Measurements from ENCODE around the gene ACAP1.

Gene ACAP1

GRCh38 chr17:7341842-7342241 is 5.5 kb downstream of the ACAP1 start:
- Histone ChIP-seq H3K27ac (no peak overlapping the region), H3K9me3 (replicated peaks in 1 of 11) (no peaks in the 10 kb centered on the region), H3K4me1 (peaks cover 26 to 47% (median 35%) of the 10 kb centered on the region in 10 experiments), H3K4me2 (no peak overlapping the region), H3K4me3 (no peak overlapping the region), H3K27me3 (no peaks in the 10 kb centered on the region), H3K9ac (no peak overlapping the region), H4K20me1 (peaks cover 0 to 80% (median 0%) of the 10 kb centered on the region in 11 experiments; a peak in 8 of 22 replicates), H3K36me3 (peaks cover 5 to 77% (median 37%) of the 10 kb centered on the region in 11 experiments; a peak in 19 of 22 replicates)
- no peak for TF ChIP-seq Cebpa-rat (IDR thresholded peaks at IDR 0.05)

DNA sequence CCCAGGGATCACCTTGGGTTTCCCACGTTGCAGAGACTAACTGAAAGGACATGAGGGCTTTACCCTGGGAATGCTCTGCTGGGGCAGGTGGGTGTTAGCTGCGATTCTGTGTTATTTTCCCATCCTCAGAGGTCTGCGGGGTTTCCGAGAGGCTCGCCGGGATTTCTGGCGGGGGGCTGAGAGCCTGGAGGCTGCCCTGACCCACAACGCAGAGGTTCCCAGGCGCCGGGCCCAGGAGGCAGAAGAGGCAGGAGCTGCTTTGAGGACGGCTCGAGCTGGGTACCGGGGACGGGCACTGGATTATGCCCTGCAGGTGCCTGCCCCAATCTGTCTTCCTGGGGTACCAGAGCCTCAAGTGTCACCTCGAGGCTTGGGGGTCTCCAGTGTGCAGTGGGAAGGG is 6.9 kb downstream of the ACAP1 start:
- Histone ChIP-seq H3K9ac (peak overlapping the region in 6 of 11 experiments; percentile 13 to 51 (median 31); a peak in 6 of 22 replicates), H3K9me3 (replicated peaks in 1 of 11) (no peaks in the 10 kb centered on the region), H4K20me1 (peaks cover 0 to 87% (median 0%) of the 10 kb centered on the region in 11 experiments; a peak in 8 of 22 replicates), H3K27ac (no peak overlapping the region), H3K4me1 (peaks cover 12 to 33% (median 22%) of the 10 kb centered on the region in 10 experiments), H3K36me3 (peaks cover 9 to 88% (median 49%) of the 10 kb centered on the region in 11 experiments; a peak in 19 of 22 replicates), H3K4me2 (no peak overlapping the region; a peak in 1 of 22 replicates), H3K27me3 (no peaks in the 10 kb centered on the region), H3K4me3 (no peak overlapping the region)
- no peak for TF ChIP-seq Cebpa-rat (IDR thresholded peaks at IDR 0.05)

GRCh38 chr17:7346761-7347614 is 10.7 kb downstream of the ACAP1 start:
- Histone ChIP-seq H3K4me3 (no peak overlapping the region), H3K36me3 (peaks cover 5 to 60% (median 41%) of the 10 kb centered on the region in 11 experiments; a peak in 18 of 22 replicates), H3K9me3 (replicated peaks in 1 of 11) (no peaks in the 10 kb centered on the region), H3K4me2 (no peak overlapping the region), H3K9ac (peak overlapping the region in 3 of 11 experiments; percentile 8 to 18 (median 15); a peak in 2 of 22 replicates), H3K27ac (no peak overlapping the region), H4K20me1 (peaks cover 0 to 73% (median 0%) of the 10 kb centered on the region in 11 experiments; a peak in 8 of 22 replicates), H3K27me3 (no peaks in the 10 kb centered on the region), H3K4me1 (peaks cover 14 to 35% (median 20%) of the 10 kb centered on the region in 10 experiments)
- TF ChIP-seq Cebpa-rat (IDR thresholded peaks at IDR 0.05) = no peak

- H3K4me1 ChIP-seq = peaks cover 22 to 42% (median 28%) of the 10 kb centered on the region in 10 experiments
- H3K27ac ChIP-seq = no peak overlapping the region
- no peaks in the 10 kb centered on the region for H3K9me3 ChIP-seq (replicated peaks in 1 of 11)
- H3K9ac ChIP-seq = peak overlapping the region in 5 of 11 experiments; percentile 8 to 24 (median 15); a peak in 6 of 22 replicates
- H3K4me2 ChIP-seq = no peak overlapping the region
- no peaks in the 10 kb centered on the region for H3K27me3 ChIP-seq
- peaks cover 0 to 51% (median 36%) of the 10 kb centered on the region in 11 experiments; a peak in 16 of 22 replicates for H3K36me3 ChIP-seq
- TF ChIP-seq Cebpa-rat (IDR thresholded peaks at IDR 0.05) = no peak
- H3K4me3 ChIP-seq = no peak overlapping the region
- H4K20me1 ChIP-seq = peaks cover 0 to 73% (median 0%) of the 10 kb centered on the region in 11 experiments; a peak in 8 of 22 replicates
Measured at GRCh38 chr17:7347630-7348477, 11.5 kb downstream of the ACAP1 start.

GRCh38 chr17:7348478-7349242 is 12.3 kb downstream of the ACAP1 start:
- Histone ChIP-seq H3K36me3 (peaks cover 0 to 43% (median 30%) of the 10 kb centered on the region in 11 experiments; a peak in 16 of 22 replicates), H3K4me1 (peaks cover 30 to 42% (median 35%) of the 10 kb centered on the region in 10 experiments), H3K9ac (peak overlapping the region in 2 of 11 experiments; percentile 13 to 15; a peak in 3 of 22 replicates), H4K20me1 (peaks cover 0 to 74% (median 1%) of the 10 kb centered on the region in 11 experiments; a peak in 8 of 22 replicates), H3K4me2 (0 out of 22 replicates have a peak overlapping the region, but pooled peaks of 1 of the 11 experiments have one; percentile 75), H3K27ac (no peak overlapping the region), H3K27me3 (no peaks in the 10 kb centered on the region), H3K9me3 (replicated peaks in 1 of 11) (no peaks in the 10 kb centered on the region), H3K4me3 (no peak overlapping the region)
- no peak for TF ChIP-seq Cebpa-rat (IDR thresholded peaks at IDR 0.05)

DNA sequence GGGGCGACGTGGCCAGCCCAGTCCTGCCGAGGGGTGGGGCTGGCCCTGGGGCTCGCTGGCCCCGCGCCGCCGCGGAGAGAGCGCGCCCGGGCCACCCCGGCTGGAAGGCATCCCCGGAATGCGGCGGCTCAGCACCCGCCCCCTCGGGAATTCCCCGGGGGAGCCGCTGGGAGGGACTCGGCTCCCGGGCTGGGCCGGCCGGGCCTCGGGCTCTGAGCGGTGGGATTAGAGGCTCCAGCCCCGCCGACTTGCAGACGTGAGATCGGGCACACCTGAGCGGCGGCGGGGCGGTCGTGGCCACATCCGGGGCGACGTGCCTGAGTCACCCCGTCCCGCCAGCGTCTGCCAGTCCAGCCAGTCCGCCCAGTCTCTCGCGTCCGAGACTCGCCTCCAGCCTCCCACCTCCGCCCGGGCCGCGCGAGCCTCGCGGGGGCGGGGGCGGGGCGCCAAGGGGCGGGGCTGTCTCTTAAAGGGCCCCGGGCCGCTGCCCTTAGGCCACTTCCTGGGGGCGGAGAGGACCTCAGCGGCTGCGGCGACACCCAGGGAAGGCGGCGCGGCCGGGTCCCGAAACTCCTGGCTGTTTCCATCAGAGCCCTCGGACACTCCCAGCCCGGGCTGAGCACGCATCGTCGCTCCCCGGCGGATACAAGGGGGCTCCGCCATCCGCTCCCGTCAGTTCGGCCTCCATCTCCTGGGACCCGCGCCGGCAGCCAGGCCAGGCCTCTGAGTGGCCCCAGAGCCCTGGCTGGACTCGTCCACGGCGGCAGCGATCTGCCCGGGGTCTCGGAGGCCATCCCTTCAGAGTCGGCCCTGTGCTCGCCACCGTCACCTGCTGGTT is 15.6 kb downstream of the ACAP1 start, which contains the start of gene KCTD11:
Gene KCTD11, plus strand, starts transcription at position 498 of the 838 bp plus-strand sequence.
- Histone ChIP-seq H3K4me3 (peak within 1 kb of the TSS; percentile 66 to 87 (median 79)), H3K4me1 (peaks cover 39 to 67% (median 54%) of the 10 kb centered on the region in 10 experiments), H4K20me1 (peaks cover 0 to 65% (median 7%) of the 10 kb centered on the region in 11 experiments; a peak in 8 of 22 replicates), H3K27ac (peak within 1 kb of the TSS; percentile 46 to 79 (median 74); a peak in 21 of 22 replicates), H3K9me3 (replicated peaks in 1 of 11) (no peaks in the 10 kb centered on the region), H3K9ac (peak within 1 kb of the TSS; percentile 71 to 85 (median 82)), H3K4me2 (peak within 1 kb of the TSS; percentile 92 to 100 (median 99)), H3K27me3 (no peaks in the 10 kb centered on the region), H3K36me3 (peaks cover 0 to 21% (median 17%) of the 10 kb centered on the region in 11 experiments; a peak in 16 of 22 replicates)
- TF ChIP-seq Cebpa-rat (IDR thresholded peaks at IDR 0.05) = no peak

GRCh38 chr17:7352503-7352889 is 16.2 kb downstream of the ACAP1 start:
- Histone ChIP-seq H3K36me3 (peaks cover 0 to 15% (median 11%) of the 10 kb centered on the region in 11 experiments; a peak in 13 of 22 replicates), H3K9ac (peak overlapping the region; percentile 71 to 85 (median 82)), H3K4me3 (peak overlapping the region; percentile 66 to 87 (median 79)), H3K4me2 (peak overlapping the region; percentile 92 to 100 (median 99)), H4K20me1 (peaks cover 0 to 59% (median 7%) of the 10 kb centered on the region in 11 experiments; a peak in 8 of 22 replicates), H3K27ac (peak overlapping the region; percentile 34 to 79 (median 74); a peak in 21 of 22 replicates), H3K9me3 (replicated peaks in 1 of 11) (no peaks in the 10 kb centered on the region), H3K4me1 (peaks cover 39 to 67% (median 54%) of the 10 kb centered on the region in 10 experiments), H3K27me3 (no peaks in the 10 kb centered on the region)
- TF ChIP-seq Cebpa-rat (IDR thresholded peaks at IDR 0.05) = no peak
